Stomach (tissue), 4 donors: ENCODE measurements around the gene PRKCB.

Experiments used
- CTCF ChIP-seq, 7 experiments: fragments of 450-650 bp in 4 of 7; fragments of 200-600 bp in 3 of 7; sonication (generic) in 3 of 7; IDR thresholded peaks; one replicate each; pipeline ENCODE4 v1.5.1; 2016 to 2019; ENCODE audit warnings: antibody characterized with exemption in 7 of 7, control low read depth in 2 of 7, mild to moderate bottlenecking in 1 of 7
- EP300 ChIP-seq: sonication (generic); formaldehyde crosslinking; IDR thresholded peaks from one replicate; pipeline ENCODE4 v1.6.1; 2017; ENCODE audit warnings: antibody characterized with exemption

DNA sequence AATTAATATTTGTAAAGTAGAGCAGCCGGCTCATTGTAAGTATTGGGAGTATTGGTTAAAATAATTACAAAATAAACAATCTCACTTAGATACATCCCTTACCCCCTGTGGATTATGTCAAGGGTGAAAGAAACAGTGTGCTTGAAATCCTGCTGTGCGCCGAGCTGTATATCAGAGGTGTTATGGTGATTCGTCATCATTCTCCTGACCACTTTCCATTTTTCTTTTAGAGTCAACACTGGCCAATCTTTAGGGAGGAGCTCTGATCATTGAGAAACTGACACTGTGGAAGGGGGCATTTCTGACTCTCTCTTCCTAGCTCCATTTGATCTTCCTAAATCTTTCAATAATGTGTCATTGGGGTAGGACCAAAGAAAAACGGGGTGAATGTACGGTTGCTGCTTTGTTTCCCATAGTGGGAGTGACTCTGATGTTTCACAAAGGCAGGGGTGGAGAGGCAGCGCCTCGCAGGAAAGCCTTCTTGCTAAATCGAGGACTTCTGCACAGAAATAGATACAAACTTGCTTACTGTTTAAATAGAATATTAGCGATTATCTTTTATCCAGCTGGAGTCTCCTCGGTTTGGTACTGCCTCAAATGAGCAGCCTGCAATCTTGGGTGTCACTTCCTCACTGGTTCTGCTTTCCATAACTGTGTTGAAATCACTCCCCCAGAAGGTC is 123.4 kb downstream of the PRKCB start:
- TF ChIP-seq EP300 = no peak
- no peak for TF ChIP-seq CTCF (IDR thresholded peaks at IDR 0.05)
